Measurements from ENCODE around the gene SNAP23. TPM values are rescaled to one million over a fixed set of nuclear protein-coding genes. Genes with fewer than 3 reads are reported as not detected.

The SNAP23 gene
- total RNA-seq, 4 donors from 2014 or later = 36.2 to 78.2 (median 50.3) TPM

DNA sequence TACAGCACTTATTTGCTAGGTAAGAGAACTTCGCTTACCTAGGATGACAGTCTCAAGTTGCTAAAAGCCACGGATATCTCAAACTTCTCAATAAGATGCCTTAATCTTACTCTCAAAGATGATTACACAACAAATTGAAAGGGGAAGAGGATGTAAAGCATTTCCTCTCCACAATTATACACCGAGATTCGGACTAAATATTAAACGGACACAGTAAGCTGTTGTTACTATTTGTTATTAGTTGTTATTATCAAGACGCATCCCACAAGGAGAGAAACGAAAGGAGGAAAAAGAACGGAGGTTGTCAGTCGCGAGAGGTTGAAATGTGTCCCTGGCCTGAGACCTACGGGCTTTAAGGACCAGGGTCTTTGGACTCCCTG is 5.2 kb upstream of the SNAP23 start:
- TF ChIP-seq EP300 (IDR thresholded peaks at IDR 0.05) (no peak), POLR2A (IDR thresholded peaks at IDR 0.05) (no peak), CTCF (IDR thresholded peaks at IDR 0.05) (no peak), POLR2AphosphoS5 (IDR thresholded peaks at IDR 0.05) (no peak)
- peak overlapping the region; percentile 83 for H3K4me3 ChIP-seq
- no peaks in the 10 kb centered on the region for H3K9me3 ChIP-seq
- DNase-seq (ENCODE audit: low spot score in 2 of 2) = no peak
- H3K36me3 ChIP-seq = no peaks in the 10 kb centered on the region
- peaks cover 42% of the 10 kb centered on the region for H3K4me1 ChIP-seq
- peak overlapping the region; percentile 94 for H3K27ac ChIP-seq
- WGBS = 2% methylated on average over 11 of the region's 11 CpGs
- H3K27me3 ChIP-seq = no peaks in the 10 kb centered on the region

- Histone ChIP-seq H3K9me3 (no peaks in the 10 kb centered on the region), H3K4me1 (peaks cover 42% of the 10 kb centered on the region), H3K27ac (peak within 1 kb of the TSS; percentile 94), H3K36me3 (no peaks in the 10 kb centered on the region), H3K27me3 (no peaks in the 10 kb centered on the region), H3K4me3 (peak within 1 kb of the TSS; percentile 83)
- 1% methylated on average over 39 of the region's 51 CpGs for WGBS
- TF ChIP-seq CTCF (IDR thresholded peaks at IDR 0.05) (no peak), POLR2A (IDR thresholded peaks at IDR 0.05) (peak; percentile 14 to 82), POLR2AphosphoS5 (IDR thresholded peaks at IDR 0.05) (peak; percentile 46 to 85 (median 77))
- DNase-seq (ENCODE audit: low spot score in 2 of 2) = peak; percentile 90
Measured at GRCh38 chr15:42490671-42491538, 4.5 kb upstream of the SNAP23 start, which contains the start of gene ZNF106. Gene ZNF106 (minus strand): TSS chr15:42491141. CDS start chr15:42472289, 18,852 bp downstream.

GRCh38 chr15:42491539-42492225 is 3.8 kb upstream of the SNAP23 start:
- H3K27ac ChIP-seq = peak overlapping the region; percentile 94
- TF ChIP-seq POLR2AphosphoS5 (IDR thresholded peaks at IDR 0.05) (no peak), POLR2A (IDR thresholded peaks at IDR 0.05) (no peak), EP300 (IDR thresholded peaks at IDR 0.05) (no peak), CTCF (IDR thresholded peaks at IDR 0.05) (no peak)
- peaks cover 50% of the 10 kb centered on the region for H3K4me1 ChIP-seq
- no peaks in the 10 kb centered on the region for H3K9me3 ChIP-seq
- H3K36me3 ChIP-seq = no peaks in the 10 kb centered on the region
- H3K27me3 ChIP-seq = no peaks in the 10 kb centered on the region
- WGBS = 84% methylated on average over 18 of the region's 18 CpGs
- peak overlapping the region; percentile 83 for H3K4me3 ChIP-seq
- no peak for DNase-seq (ENCODE audit: low spot score in 2 of 2)

DNA sequence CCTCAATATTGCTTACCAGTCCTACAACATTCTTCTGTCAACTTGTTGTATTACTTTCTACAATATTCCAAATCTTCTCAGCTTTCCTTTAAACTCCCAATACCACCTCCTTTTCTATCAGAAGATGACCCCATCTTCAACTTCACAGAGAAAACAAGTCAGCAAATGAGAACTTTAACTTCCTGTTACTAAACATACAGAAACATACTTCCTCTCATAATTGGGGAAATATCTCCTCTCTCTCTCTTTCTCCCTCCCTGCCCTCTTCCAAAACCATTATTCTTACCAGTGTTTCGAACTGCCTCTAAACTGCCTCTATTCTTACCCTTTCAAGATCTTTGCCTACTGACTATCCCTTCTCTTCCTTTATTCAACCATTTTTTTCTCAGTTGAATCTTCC is 1.8 kb upstream of the SNAP23 start:
- TF ChIP-seq POLR2A (IDR thresholded peaks at IDR 0.05) (no peak), EP300 (IDR thresholded peaks at IDR 0.05) (no peak)
- H3K27ac ChIP-seq = no peak overlapping the region
- WGBS = 86% methylated on average over 1 of the region's 1 CpG
- H3K27me3 ChIP-seq = no peaks in the 10 kb centered on the region
- no peaks in the 10 kb centered on the region for H3K36me3 ChIP-seq
- DNase-seq (ENCODE audit: low spot score in 2 of 2) = no peak
- H3K9me3 ChIP-seq = no peaks in the 10 kb centered on the region
- H3K4me3 ChIP-seq = no peak overlapping the region
- peaks cover 52% of the 10 kb centered on the region for H3K4me1 ChIP-seq

- H3K36me3 ChIP-seq = no peaks in the 10 kb centered on the region
- no peak for DNase-seq (ENCODE audit: low spot score in 2 of 2)
- no peaks in the 10 kb centered on the region for H3K27me3 ChIP-seq
- peak overlapping the region; percentile 87 for H3K27ac ChIP-seq
- TF ChIP-seq POLR2A (IDR thresholded peaks at IDR 0.05) = no peak
- no peak for TF ChIP-seq EP300 (IDR thresholded peaks at IDR 0.05)
- no peak for TF ChIP-seq POLR2AphosphoS5 (IDR thresholded peaks at IDR 0.05)
- no peak for TF ChIP-seq CTCF (IDR thresholded peaks at IDR 0.05)
- H3K4me3 ChIP-seq = peak overlapping the region; percentile 62
- no peaks in the 10 kb centered on the region for H3K9me3 ChIP-seq
- H3K4me1 ChIP-seq = peaks cover 52% of the 10 kb centered on the region
- WGBS = 2% methylated on average over 10 of the region's 10 CpGs
Measured at GRCh38 chr15:42494998-42495360, 455 bp upstream of the SNAP23 start.
